A204.1 (cell line): ENCODE measurements around the gene CABCOCO1.
"Not testable (repeated sequence)": the region's sequence is repeated elsewhere in the genome, so short reads cannot be mapped to it uniquely, and the experiment has no call there.

Source experiments
- FAIRE-seq: peaks from 2 replicates; lab custom pipeline; 2012; peaks lifted over from hg19 to GRCh38; lab: Jason Lieb, UNC

CABCOCO1 gene

DNA sequence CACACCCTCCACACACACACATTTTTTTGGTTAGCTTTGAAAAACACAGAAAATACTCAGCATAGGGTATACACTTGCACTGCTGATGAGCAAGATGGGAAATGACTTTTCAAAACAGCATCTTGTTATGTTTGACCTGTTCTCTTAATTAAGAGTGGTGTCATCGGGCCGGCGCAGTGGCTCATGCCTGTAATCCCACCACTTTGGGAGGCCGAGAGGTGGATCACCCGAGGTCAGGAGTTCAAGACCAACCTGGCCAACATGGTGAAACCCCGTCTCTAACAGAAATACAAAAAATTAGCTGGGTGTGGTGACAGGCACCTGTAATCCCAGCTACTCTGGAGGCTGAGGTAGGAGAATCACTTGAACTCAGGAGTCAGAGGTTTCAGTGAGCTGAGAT is 56.7 kb downstream of the CABCOCO1 start:
- not testable (repeated sequence) for FAIRE-seq

- FAIRE-seq, result no peak
These were observed 57.2 kb downstream of the CABCOCO1 start for GRCh38 chr10:61719906-61720305.

DNA sequence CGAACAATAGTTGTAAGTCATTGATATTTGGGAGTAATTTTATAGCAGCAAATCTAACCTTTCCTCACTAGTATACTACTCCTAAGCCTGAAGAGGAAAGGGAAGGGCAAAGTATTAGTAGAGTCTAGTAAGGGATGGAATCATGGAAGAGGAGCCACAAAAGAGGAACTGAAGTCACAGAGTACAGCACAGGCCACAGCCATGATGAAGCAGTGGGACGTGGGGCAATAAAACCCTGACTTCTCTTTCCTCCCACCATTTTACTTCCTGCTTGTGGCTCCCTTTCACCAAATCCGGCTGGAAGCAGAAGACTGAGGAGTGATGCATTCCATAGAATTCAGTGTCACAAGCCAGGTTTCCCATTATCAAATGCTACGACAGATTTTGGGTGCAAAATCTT is 58.7 kb downstream of the CABCOCO1 start:
- FAIRE-seq, result no peak

GRCh38 chr10:61725221-61725620 is 62.5 kb downstream of the CABCOCO1 start:
- FAIRE-seq, result not testable (repeated sequence)

DNA sequence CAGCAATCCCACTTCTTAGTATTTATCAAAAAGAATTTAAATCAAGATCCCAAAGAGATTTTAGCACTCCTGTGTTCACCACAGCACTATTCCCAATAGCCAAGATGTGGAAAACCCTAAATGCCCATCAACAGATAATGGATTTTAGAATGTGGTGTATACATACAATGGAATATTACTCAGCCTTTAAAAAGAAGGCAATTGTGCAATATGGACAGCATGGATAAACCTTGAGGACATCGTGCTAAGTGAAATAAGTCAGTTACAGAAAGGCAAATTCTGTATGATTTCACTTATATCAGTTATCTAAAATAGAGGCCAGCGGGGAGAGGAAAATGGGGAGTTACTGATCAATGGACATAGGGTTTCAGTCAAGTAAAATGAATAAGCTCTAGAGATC is 66.9 kb downstream of the CABCOCO1 start:
- no peak for FAIRE-seq

DNA sequence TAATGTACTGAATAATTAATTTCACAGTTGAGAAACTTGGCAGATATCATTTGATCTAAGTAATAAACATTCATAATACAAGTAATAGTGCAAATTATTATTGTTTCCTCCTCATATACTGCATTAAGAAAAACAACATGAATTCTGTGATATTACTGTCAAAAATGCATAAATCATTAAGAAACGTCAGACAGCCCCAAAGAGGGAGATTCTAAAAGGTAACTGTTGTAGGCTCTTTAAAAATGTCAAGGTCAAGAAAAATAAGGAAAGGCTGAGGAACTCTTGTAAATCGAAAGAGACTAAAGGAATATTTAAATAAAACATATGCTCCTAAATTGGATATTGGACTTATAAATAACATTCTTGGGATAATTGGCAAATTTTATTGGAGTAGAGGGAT is 67.9 kb downstream of the CABCOCO1 start:
- FAIRE-seq, result peak; percentile 62

- FAIRE-seq, result no peak
These were observed 68.9 kb downstream of the CABCOCO1 start for GRCh38 chr10:61731638-61732037.

DNA sequence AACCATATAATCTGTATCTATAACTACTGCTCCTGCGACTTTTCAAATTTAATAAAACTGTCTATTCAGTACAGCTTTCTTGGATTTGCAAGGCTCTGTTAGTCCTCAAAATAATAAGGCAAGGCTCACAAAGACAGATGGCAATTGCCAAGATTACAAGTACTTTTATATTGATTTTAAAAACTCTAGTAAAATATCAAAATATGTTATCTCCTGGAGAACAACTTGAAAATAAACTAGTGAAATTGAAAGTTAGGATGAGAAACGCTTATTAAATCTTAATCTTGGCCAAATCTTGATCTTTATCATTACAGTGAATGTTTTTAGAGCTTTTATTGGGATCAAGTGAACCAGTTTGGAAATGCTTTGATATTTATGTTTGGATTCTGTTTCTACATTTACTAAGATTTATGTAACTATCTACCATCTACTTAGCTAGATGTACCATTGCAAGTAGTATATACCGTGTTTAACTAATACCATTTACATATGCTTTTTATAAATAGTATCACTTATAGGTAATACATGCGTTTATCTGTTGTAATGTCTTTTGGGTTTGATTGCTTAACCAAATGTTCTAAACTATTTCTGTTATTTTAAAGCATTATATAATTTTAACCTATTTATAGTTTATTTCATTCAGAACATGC is 70.0 kb downstream of the CABCOCO1 start:
- FAIRE-seq, result peak; percentile 97

- no peak for FAIRE-seq
These were observed 70.7 kb downstream of the CABCOCO1 start for GRCh38 chr10:61733358-61733940.

GRCh38 chr10:61735882-61736281 is 73.2 kb downstream of the CABCOCO1 start:
- FAIRE-seq, result no peak

- not testable (repeated sequence) for FAIRE-seq
These were observed 74.7 kb downstream of the CABCOCO1 start for GRCh38 chr10:61737455-61737854.

- no peak for FAIRE-seq
These were observed 80.1 kb downstream of the CABCOCO1 start for GRCh38 chr10:61742812-61743211.

- no peak for FAIRE-seq
These were observed 81.7 kb downstream of the CABCOCO1 start for GRCh38 chr10:61744469-61744868.

DNA sequence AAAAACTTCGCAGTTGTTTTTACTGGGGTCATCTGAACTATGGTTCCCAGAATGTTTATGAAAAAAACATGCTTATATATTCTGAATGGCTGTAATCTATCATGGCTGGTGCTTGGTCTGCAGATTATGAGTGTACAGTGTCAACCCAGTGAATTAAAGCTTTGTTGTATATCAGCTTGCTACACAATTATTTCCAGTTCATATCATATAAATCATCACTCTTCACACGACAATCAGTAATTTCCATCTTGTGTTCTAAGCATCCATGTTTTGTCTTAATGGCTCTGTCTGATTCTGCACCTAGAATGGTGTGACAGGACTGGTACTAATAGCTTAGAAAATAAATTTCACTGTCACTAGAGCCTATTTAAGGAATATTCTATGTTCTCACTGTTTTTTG is 83.6 kb downstream of the CABCOCO1 start:
- no peak for FAIRE-seq

GRCh38 chr10:61747307-61747706 is 84.6 kb downstream of the CABCOCO1 start:
- FAIRE-seq, result peak; percentile 76

- peak; percentile 88 for FAIRE-seq
These were observed 86.6 kb downstream of the CABCOCO1 start for GRCh38 chr10:61749291-61749690.

GRCh38 chr10:61750943-61751471 is 88.3 kb downstream of the CABCOCO1 start:
- peak; percentile 19 for FAIRE-seq

DNA sequence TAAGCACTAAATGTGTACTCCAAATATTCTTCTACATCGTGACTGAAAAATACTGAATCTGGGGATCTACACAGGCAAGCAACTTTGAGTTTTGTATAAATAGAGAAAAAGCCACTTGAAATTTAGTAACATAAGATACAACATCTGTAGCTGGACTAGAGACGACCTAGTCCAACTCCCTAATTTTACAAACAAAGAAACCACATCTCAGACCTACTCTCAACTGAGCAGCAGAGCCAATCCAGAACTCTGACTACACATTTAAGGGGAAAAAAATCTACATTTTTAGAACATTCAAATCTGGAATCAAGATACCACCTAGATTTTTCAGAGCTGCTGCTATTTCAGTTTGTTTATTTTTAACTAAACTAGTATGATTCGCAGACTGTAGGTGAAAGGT is 88.9 kb downstream of the CABCOCO1 start:
- no peak for FAIRE-seq

- peak; percentile 93 for FAIRE-seq
These were observed 89.6 kb downstream of the CABCOCO1 start for GRCh38 chr10:61752111-61753011.

- peak; percentile 14 for FAIRE-seq
These were observed 90.7 kb downstream of the CABCOCO1 start for GRCh38 chr10:61753453-61753852.

DNA sequence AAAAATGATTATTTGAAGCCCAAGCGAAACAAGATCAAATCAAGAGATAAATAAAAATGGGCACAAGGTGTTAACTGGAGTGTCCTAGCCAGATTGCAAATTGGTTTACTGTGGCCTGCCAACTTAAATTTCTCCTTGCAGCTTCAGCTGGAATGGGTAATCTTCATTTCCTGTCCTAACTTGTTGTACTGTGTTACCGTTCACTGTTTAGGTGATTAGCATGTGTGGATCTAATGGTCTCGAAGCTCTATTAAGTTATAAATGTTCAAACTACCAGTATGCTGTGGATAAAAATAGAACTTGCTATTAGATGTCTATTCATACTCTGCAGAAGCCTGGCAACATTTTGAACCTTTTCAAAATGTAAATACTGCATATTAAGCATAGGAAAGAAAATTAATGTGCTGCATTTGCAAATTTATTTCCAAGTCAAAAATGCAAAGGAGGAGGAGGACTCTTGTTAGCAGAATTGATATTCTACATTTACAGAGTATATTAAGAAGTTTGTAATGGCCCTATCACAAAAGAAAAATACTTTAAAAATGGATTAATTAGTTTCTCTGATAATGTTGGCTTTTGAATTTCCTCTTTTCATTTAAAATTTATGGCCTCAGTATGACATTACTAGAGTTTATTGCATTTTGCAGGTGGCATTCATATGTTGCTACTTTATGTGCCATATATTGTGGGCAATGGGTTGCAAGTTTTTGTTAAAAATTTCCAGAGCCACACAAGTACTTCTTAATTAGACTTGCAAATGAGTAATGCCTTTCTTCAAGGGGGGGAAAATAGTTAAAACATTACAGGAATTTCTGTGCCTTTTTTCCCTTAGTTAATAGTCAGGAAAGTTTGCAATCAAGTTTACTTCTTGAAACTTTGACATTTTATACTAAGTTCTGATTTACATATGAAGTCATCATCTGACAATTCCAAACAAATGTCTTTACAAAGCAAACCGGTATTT is 92.1 kb downstream of the CABCOCO1 start:
- FAIRE-seq, result peak; percentile 98

GRCh38 chr10:61757001-61757400 is 94.3 kb downstream of the CABCOCO1 start:
- FAIRE-seq, result no peak
